ENCODE data around the gene KRTAP5-5. TPM values are rescaled to one million over a fixed set of nuclear protein-coding genes. Genes with fewer than 3 reads are reported as not detected.

The KRTAP5-5 gene
- total RNA-seq, 1 experiment from 2014 or later, result not detected

DNA sequence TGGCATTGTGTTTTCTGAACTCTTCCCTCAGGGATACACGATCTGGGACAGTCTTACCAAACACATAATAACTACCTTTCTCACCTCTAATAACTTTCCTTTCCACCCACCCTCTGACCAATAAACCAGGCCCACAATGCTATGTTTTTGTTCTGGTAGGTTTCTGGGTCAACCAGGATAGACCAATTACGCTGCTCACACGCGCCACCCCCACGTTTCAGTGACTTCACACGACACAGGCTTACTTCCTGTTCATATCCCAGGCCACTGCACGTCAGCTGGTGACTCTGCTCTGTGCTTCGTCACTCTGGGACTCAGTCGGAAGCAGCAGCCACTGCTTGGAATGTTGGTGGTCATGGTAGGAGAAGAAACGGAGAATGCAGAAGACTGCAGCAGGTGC, 10.1 kb upstream of the KRTAP5-5 start:
- no peak overlapping the region for H3K27ac Mint-ChIP-seq
- H3K27me3 Mint-ChIP-seq (ENCODE audit: low read depth), result peaks cover 64% of the 10 kb centered on the region
- H3T11ph ChIP-seq (ENCODE audit: low read length), result no peak overlapping the region

More for the DNA sequence above, 10.1 kb upstream of the KRTAP5-5 start:
- H2BK15ac ChIP-seq (ENCODE audit: low read depth, low read length), result no peak overlapping the region
- H3K23me2 ChIP-seq (ENCODE audit: insufficient read length, low read depth, low read length, poor library complexity, severe bottlenecking), result no peaks in the 10 kb centered on the region
- H2AFZ ChIP-seq (ENCODE audit: low read length), result no peak overlapping the region
- H3K27ac ChIP-seq (ENCODE audit: insufficient read length, low read depth, low read length), result no peak overlapping the region
- Mint-ChIP-seq H3K9me3 (peaks cover 8 to 12% of the 10 kb centered on the region in 2 experiments), H3K4me1 (peaks cover 0 to 5% of the 10 kb centered on the region in 2 experiments; a peak in 2 of 4 replicates), H3K4me3 (no peak overlapping the region), H3K36me3 (ENCODE audit: insufficient read depth in 1 of 3, low read depth in 3 of 3) (0 out of 7 replicates have a peak, but pooled peaks cover 0 to 7% (median 0%) of the 10 kb centered on the region in 3 experiments)
- no peak overlapping the region for H2BK20ac ChIP-seq (ENCODE audit: low read depth, low read length, poor library complexity, severe bottlenecking)
- H2AK5ac ChIP-seq (ENCODE audit: insufficient read length, low read length), result no peak overlapping the region
- H3K18ac ChIP-seq (ENCODE audit: insufficient read length, low read depth, low read length), result no peak overlapping the region
- H3K4ac ChIP-seq (ENCODE audit: low read depth, low read length), result no peak overlapping the region
- WGBS (ENCODE audit: extremely low coverage, insufficient read length, low lambda C conversion rate), result no CpG with 5 or more reads among the region's 10 CpGs
- no peaks in the 10 kb centered on the region for H3K79me1 ChIP-seq (ENCODE audit: insufficient read depth, low read depth, low read length, poor library complexity, severe bottlenecking)
- no peak overlapping the region for H2BK5ac ChIP-seq (ENCODE audit: insufficient read length, low read length)
- no peaks in the 10 kb centered on the region for H3K9me3 ChIP-seq (ENCODE audit: control insufficient read depth, low read depth, low read length)
- no peaks in the 10 kb centered on the region for H3K79me2 ChIP-seq (ENCODE audit: insufficient read depth, low read length)
- H4K5ac ChIP-seq (ENCODE audit: insufficient read length, low read depth, low read length), result no peak overlapping the region
- TF ChIP-seq, protein P1, sequence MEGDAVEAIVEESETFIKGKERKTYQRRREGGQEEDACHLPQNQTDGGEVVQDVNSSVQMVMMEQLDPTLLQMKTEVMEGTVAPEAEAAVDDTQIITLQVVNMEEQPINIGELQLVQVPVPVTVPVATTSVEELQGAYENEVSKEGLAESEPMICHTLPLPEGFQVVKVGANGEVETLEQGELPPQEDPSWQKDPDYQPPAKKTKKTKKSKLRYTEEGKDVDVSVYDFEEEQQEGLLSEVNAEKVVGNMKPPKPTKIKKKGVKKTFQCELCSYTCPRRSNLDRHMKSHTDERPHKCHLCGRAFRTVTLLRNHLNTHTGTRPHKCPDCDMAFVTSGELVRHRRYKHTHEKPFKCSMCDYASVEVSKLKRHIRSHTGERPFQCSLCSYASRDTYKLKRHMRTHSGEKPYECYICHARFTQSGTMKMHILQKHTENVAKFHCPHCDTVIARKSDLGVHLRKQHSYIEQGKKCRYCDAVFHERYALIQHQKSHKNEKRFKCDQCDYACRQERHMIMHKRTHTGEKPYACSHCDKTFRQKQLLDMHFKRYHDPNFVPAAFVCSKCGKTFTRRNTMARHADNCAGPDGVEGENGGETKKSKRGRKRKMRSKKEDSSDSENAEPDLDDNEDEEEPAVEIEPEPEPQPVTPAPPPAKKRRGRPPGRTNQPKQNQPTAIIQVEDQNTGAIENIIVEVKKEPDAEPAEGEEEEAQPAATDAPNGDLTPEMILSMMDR (conservative IDR thresholded peaks at IDR 0.05), result no peak
- no peak overlapping the region for H3K14ac ChIP-seq (ENCODE audit: insufficient read depth, low read length)
- H2BK120ac ChIP-seq (ENCODE audit: low read depth, low read length, poor library complexity, severe bottlenecking), result no peak overlapping the region
- no peak overlapping the region for H3K23ac ChIP-seq (ENCODE audit: insufficient read length, low read depth, low read length)
- no peak overlapping the region for H3K9ac ChIP-seq (ENCODE audit: extremely low read depth, insufficient read length, low read length)
- H4K8ac ChIP-seq (replicated peaks; ENCODE audit: insufficient read length, low read depth, low read length), result no peak overlapping the region
- no peak overlapping the region for H2BK12ac ChIP-seq (ENCODE audit: insufficient read length, low read depth, low read length)
- H3K4me2 ChIP-seq (ENCODE audit: insufficient read depth, insufficient read length, low read length), result no peak overlapping the region
- H3K56ac ChIP-seq (ENCODE audit: insufficient read length, low read depth, low read length), result no peak overlapping the region
- H3K27me3 ChIP-seq (ENCODE audit: insufficient read depth, low read length), result no peaks in the 10 kb centered on the region
- DNase-seq, result no peak
- H3K4me1 ChIP-seq (ENCODE audit: insufficient read depth, low read length), result no peaks in the 10 kb centered on the region
- H4K20me1 ChIP-seq (ENCODE audit: control insufficient read depth, insufficient read depth, insufficient read length), result no peaks in the 10 kb centered on the region
- no peak overlapping the region for H4K91ac ChIP-seq (ENCODE audit: insufficient read length, low read depth, low read length)
